GM12891 (cell line): ENCODE measurements around the gene DENND5B.

Experiments used
- PAX5 ChIP-seq: IDR thresholded peaks from 2 replicates; pipeline ENCODE4 v1.6.1; 2011; ENCODE audit warnings: low read length, moderate library complexity, mild to moderate bottlenecking; ENCODE audit not compliant: insufficient read depth, severe bottlenecking
- POLR2A ChIP-seq: IDR thresholded peaks from 2 replicates; pipeline ENCODE4 v1.6.1; 2011; ENCODE audit warnings: low read depth, low read length, control low read depth
- POLR2AphosphoS5 ChIP-seq: IDR thresholded peaks from 2 replicates; pipeline ENCODE4 v1.6.1; 2011; ENCODE audit warnings: low read depth, low read length, control low read depth
- POU2F2 ChIP-seq: IDR thresholded peaks from 2 replicates; pipeline ENCODE4 v1.6.1; 2011; ENCODE audit warnings: low read depth, mild to moderate bottlenecking, control low read depth, low read length, moderate library complexity
- SPI1 ChIP-seq: IDR thresholded peaks from 2 replicates; pipeline ENCODE4 v1.6.1; 2011; ENCODE audit warnings: low read depth, low read length, control low read depth
- TAF1 ChIP-seq: IDR thresholded peaks from 2 replicates; pipeline ENCODE4 v1.6.1; 2011; ENCODE audit warnings: low read depth, low read length, control low read depth

DNA sequence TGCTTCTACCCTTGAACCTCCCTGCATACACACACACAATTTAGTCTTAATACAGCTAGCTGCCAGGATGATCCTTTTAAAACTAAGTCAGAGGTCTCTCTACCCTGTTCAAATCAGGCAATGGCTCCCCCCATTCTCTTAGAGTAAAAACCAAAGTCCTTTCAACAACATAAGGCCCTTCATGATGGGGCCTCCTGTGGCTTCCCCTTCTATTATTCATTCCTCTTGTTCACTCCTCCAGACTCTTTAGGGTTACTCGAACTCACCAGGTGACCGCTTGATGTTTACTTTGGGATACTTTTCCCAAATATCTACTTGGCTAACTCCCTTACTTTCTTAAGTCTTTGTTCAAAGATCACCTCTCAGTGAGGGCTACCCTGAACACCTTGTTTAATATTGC, 30.4 kb downstream of the DENND5B start:
- TF ChIP-seq POLR2A (no peak), POLR2AphosphoS5 (no peak), SPI1 (no peak), TAF1 (no peak), PAX5 (no peak), POU2F2 (no peak)
